Stimulated activated naive CD4-positive, alpha-beta T cell (primary cell): ENCODE measurements around the gene SLC26A9.

Experiments used
- DNase-seq, 6 experiments: peaks; one replicate each; lab custom pipeline; 2025; lab: John Stamatoyannopoulos, UW

SLC26A9 gene

GRCh38 chr1:205947024-205947423, 3.8 kb upstream of the SLC26A9 start:
- no peak for DNase-seq

- DNase-seq = no peak
Measured at GRCh38 chr1:205945069-205945468, 1.8 kb upstream of the SLC26A9 start.

- DNase-seq = no peak
Measured at GRCh38 chr1:205944525-205944924, 1.3 kb upstream of the SLC26A9 start.

GRCh38 chr1:205942631-205943159, 561 bp downstream of the SLC26A9 start:
- DNase-seq = no peak

GRCh38 chr1:205940710-205941109, 2.5 kb downstream of the SLC26A9 start:
- no peak for DNase-seq

- no peak for DNase-seq
Measured at GRCh38 chr1:205939690-205940330, 3.4 kb downstream of the SLC26A9 start.

GRCh38 chr1:205938682-205939081, 4.6 kb downstream of the SLC26A9 start:
- DNase-seq = no peak

- DNase-seq = no peak
Measured at GRCh38 chr1:205936846-205937586, 6.2 kb downstream of the SLC26A9 start.

- no peak for DNase-seq
Measured at GRCh38 chr1:205936311-205936710, 6.9 kb downstream of the SLC26A9 start.

GRCh38 chr1:205935869-205936268, 7.4 kb downstream of the SLC26A9 start:
- no peak for DNase-seq

- no peak for DNase-seq
Measured at GRCh38 chr1:205934788-205935187, 8.5 kb downstream of the SLC26A9 start.

GRCh38 chr1:205933671-205934618, 9.3 kb downstream of the SLC26A9 start:
- no peak for DNase-seq

- DNase-seq = no peak
Measured at GRCh38 chr1:205932776-205933175, 10.5 kb downstream of the SLC26A9 start.

GRCh38 chr1:205930799-205931281, 12.4 kb downstream of the SLC26A9 start:
- no peak for DNase-seq

GRCh38 chr1:205930195-205930577, 13.1 kb downstream of the SLC26A9 start:
- no peak for DNase-seq

GRCh38 chr1:205929496-205930194, 13.6 kb downstream of the SLC26A9 start:
- no peak for DNase-seq

- no peak for DNase-seq
Measured at GRCh38 chr1:205928317-205928716, 14.9 kb downstream of the SLC26A9 start.

- no peak for DNase-seq
Measured at GRCh38 chr1:205927676-205928075, 15.6 kb downstream of the SLC26A9 start.

GRCh38 chr1:205927247-205927646, 16.0 kb downstream of the SLC26A9 start:
- no peak for DNase-seq

- no peak for DNase-seq
Measured at GRCh38 chr1:205926636-205927035, 16.6 kb downstream of the SLC26A9 start.

GRCh38 chr1:205926213-205926612, 17.0 kb downstream of the SLC26A9 start:
- no peak for DNase-seq

- DNase-seq = no peak
Measured at GRCh38 chr1:205925736-205926135, 17.5 kb downstream of the SLC26A9 start.
